Activated CD4-positive, alpha-beta T cell treated with anti-CD3 and anti-CD28 coated beads, Interleukin-2, amount 10 ng/mL, durations not matched to agents 7 days and 5 days (primary cell): ENCODE results near the gene BCAN. TPM values are rescaled to one million over a fixed set of nuclear protein-coding genes. Genes with fewer than 3 reads are reported as not detected.

Experiments used
- CTCF ChIA-PET: fragments of 350-600 bp; sonication (Branson Sonifier 250); formaldehyde crosslinking; loops from one replicate; lab custom pipeline; 2021; ENCODE audit warnings: antibody characterized with exemption; lab: Charles Lee
- POLR2A ChIA-PET: fragments of 350-600 bp; sonication (Branson Sonifier 250); formaldehyde crosslinking; loops from one replicate; lab custom pipeline; 2021; ENCODE audit warnings: antibody characterized with exemption; lab: Charles Lee
- DNase-seq: peaks from one replicate; pipeline ENCODE4 v3.0.0-alpha.2; 2020
- H3K27ac Mint-ChIP-seq: one replicate; pipeline ENCODE4 v1.8.0; 2021; ENCODE audit warnings: mild to moderate bottlenecking, moderate library complexity, mixed read lengths
- H3K27me3 Mint-ChIP-seq: one replicate; pipeline ENCODE4 v1.8.0; 2021; ENCODE audit warnings: mixed read lengths
- H3K36me3 Mint-ChIP-seq: one replicate; pipeline ENCODE4 v1.8.0; 2021; ENCODE audit warnings: low read depth, mixed read lengths
- H3K4me1 Mint-ChIP-seq: one replicate; pipeline ENCODE4 v1.8.0; 2021; ENCODE audit warnings: mixed read lengths
- H3K4me3 Mint-ChIP-seq: one replicate; pipeline ENCODE4 v1.8.0; 2021; ENCODE audit warnings: mild to moderate bottlenecking, moderate library complexity, mixed read lengths
- H3K9me3 Mint-ChIP-seq: one replicate; pipeline ENCODE4 v1.8.0; 2021; ENCODE audit warnings: mixed read lengths
- total RNA-seq, 2 experiments: library from RNA; stranded (reverse); gene quantifications; one replicate each; pipeline ENCODE4 v1.2.3, GENCODE V29; 2021

Gene BCAN, protein sequence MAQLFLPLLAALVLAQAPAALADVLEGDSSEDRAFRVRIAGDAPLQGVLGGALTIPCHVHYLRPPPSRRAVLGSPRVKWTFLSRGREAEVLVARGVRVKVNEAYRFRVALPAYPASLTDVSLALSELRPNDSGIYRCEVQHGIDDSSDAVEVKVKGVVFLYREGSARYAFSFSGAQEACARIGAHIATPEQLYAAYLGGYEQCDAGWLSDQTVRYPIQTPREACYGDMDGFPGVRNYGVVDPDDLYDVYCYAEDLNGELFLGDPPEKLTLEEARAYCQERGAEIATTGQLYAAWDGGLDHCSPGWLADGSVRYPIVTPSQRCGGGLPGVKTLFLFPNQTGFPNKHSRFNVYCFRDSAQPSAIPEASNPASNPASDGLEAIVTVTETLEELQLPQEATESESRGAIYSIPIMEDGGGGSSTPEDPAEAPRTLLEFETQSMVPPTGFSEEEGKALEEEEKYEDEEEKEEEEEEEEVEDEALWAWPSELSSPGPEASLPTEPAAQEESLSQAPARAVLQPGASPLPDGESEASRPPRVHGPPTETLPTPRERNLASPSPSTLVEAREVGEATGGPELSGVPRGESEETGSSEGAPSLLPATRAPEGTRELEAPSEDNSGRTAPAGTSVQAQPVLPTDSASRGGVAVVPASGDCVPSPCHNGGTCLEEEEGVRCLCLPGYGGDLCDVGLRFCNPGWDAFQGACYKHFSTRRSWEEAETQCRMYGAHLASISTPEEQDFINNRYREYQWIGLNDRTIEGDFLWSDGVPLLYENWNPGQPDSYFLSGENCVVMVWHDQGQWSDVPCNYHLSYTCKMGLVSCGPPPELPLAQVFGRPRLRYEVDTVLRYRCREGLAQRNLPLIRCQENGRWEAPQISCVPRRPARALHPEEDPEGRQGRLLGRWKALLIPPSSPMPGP
- total RNA-seq: not detected

DNA sequence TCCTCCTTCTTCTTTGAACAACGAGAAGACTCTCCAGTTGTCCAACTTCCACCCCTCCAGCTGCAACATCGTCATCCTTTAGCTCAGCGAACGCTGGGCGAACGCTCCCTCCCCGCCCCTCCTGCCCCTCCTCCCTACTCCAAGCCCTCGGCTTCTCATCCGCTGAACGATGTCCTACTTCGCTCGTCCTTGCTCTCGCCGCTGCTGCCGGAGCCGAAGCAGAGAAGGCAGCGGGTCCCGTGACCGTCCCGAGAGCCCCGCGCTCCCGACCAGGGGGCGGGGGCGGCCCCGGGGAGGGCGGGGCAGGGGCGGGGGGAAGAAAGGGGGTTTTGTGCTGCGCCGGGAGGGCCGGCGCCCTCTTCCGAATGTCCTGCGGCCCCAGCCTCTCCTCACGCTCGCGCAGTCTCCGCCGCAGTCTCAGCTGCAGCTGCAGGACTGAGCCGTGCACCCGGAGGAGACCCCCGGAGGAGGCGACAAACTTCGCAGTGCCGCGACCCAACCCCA lies at the start of gene BCAN:
TSS of gene BCAN (plus strand) at position 357 of the 504 bp plus-strand sequence. CDS start 3,938 bp downstream, outside the sequence.
- no peaks in the 10 kb centered on the region for H3K36me3 Mint-ChIP-seq
- CTCF ChIA-PET: interaction anchor here (0.8 to 3.5 kb wide), 9 partner anchors 11 to 256 kb away, joined by 3 to 20 read pairs (median 4); no protein-coding TSS in a partner anchor
- H3K9me3 Mint-ChIP-seq: no peaks in the 10 kb centered on the region
- peaks cover 77% of the 10 kb centered on the region for H3K27me3 Mint-ChIP-seq
- POLR2A ChIA-PET: interaction anchor here (0.5 kb wide), 1 partner anchor 9 kb away, joined by 3 read pairs; no protein-coding TSS in a partner anchor
- H3K4me1 Mint-ChIP-seq: peaks cover 33% of the 10 kb centered on the region
- no peak for DNase-seq
- H3K4me3 Mint-ChIP-seq: peak within 1 kb of the TSS; percentile 3
- H3K27ac Mint-ChIP-seq: no peak within 1 kb of the TSS

GRCh38 chr1:156592158-156592909 lies 49.6 kb upstream of the BCAN start:
- Mint-ChIP-seq H3K27me3 (no peaks in the 10 kb centered on the region), H3K36me3 (peaks cover 19% of the 10 kb centered on the region), H3K9me3 (no peaks in the 10 kb centered on the region), H3K4me1 (peaks cover 25% of the 10 kb centered on the region), H3K27ac (peak overlapping the region; percentile 78), H3K4me3 (peak overlapping the region; percentile 78)
- no peak for DNase-seq
- CTCF ChIA-PET: interaction anchor here (0.6 to 1.7 kb wide), 10 partner anchors 10 to 146 kb away, joined by 3 to 7 read pairs (median 4); partner anchors contain the start of genes MEF2D and TTC24
- POLR2A ChIA-PET: no interaction called here

- no peak for DNase-seq
- POLR2A ChIA-PET: no interaction called here
- Mint-ChIP-seq H3K4me3 (peak overlapping the region; percentile 78), H3K36me3 (peaks cover 21% of the 10 kb centered on the region), H3K4me1 (peaks cover 25% of the 10 kb centered on the region), H3K27ac (peak overlapping the region; percentile 10), H3K27me3 (no peaks in the 10 kb centered on the region), H3K9me3 (no peaks in the 10 kb centered on the region)
- CTCF ChIA-PET: interaction anchor here (1.1 to 1.7 kb wide), 6 partner anchors 14 to 207 kb away, joined by 3 to 5 read pairs (median 4); partner anchors contain the start of genes MEF2D and TTC24
Observed at GRCh38 chr1:156592910-156593660, 48.8 kb upstream of the BCAN start.

DNA sequence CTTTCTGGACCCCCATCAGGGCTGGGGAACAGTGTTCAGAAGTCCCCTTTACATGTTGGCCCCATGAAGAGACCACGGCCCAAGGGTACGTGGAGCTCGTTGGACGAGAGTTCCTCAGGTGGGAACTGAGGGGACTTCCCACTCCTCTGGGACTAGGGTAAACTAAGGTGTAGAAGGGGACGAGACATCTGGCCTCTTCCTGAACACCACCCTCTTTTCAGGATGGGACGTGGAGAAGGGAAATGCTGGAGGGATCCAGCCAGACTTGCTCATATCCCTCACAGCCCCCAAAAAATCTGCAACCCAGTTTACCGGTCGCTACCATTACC lies 48.3 kb upstream of the BCAN start:
- no peak for DNase-seq
- Mint-ChIP-seq H3K9me3 (no peaks in the 10 kb centered on the region), H3K4me1 (peaks cover 28% of the 10 kb centered on the region), H3K27me3 (no peaks in the 10 kb centered on the region), H3K27ac (no peak overlapping the region), H3K36me3 (peaks cover 24% of the 10 kb centered on the region), H3K4me3 (no peak overlapping the region)
- POLR2A ChIA-PET: no interaction called here
- CTCF ChIA-PET: interaction anchor here (0.9 to 1.7 kb wide), 6 partner anchors 10 to 207 kb away, joined by 3 to 5 read pairs (median 3); partner anchors contain the start of gene MEF2D

- no peak for DNase-seq
- Mint-ChIP-seq H3K27ac (no peak overlapping the region), H3K4me1 (peaks cover 33% of the 10 kb centered on the region), H3K27me3 (no peaks in the 10 kb centered on the region), H3K36me3 (peaks cover 28% of the 10 kb centered on the region), H3K4me3 (no peak overlapping the region), H3K9me3 (no peaks in the 10 kb centered on the region)
- CTCF ChIA-PET: interaction anchor here (0.7 to 1.7 kb wide), 7 partner anchors 9 to 208 kb away, joined by 3 to 5 read pairs (median 3); partner anchors contain the start of gene MEF2D
- POLR2A ChIA-PET: no interaction called here
Observed at GRCh38 chr1:156594190-156594589, 47.7 kb upstream of the BCAN start.

GRCh38 chr1:156595016-156595415 lies 46.9 kb upstream of the BCAN start:
- Mint-ChIP-seq H3K27me3 (no peaks in the 10 kb centered on the region), H3K36me3 (peaks cover 28% of the 10 kb centered on the region), H3K9me3 (no peaks in the 10 kb centered on the region), H3K27ac (no peak overlapping the region), H3K4me1 (peaks cover 40% of the 10 kb centered on the region), H3K4me3 (no peak overlapping the region)
- ChIA-PET CTCF (interaction anchor here (1.5 kb wide), 1 partner anchor 209 kb away, joined by 3 read pairs; no protein-coding TSS in a partner anchor), POLR2A (no interaction called here)
- DNase-seq: no peak

DNA sequence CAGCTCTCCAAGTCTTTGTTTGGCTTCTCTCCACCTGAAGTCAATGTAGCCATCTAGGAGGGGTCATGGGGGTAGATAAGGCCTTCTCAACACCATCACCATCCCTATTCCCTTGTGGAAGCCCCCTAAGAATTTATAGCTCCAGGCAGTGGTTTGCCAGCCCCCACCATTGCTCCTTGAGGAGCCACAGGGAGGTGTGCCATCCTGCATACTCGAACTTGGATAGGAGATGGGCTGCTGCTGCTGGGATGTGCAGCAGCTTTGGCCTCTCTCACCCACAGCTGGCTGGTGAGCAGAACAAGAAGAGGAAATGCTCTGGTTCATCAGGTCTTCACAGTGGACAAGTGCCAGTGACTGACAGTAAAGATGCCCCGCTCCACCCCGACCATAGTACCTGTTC lies 45.5 kb upstream of the BCAN start:
- Mint-ChIP-seq H3K9me3 (no peaks in the 10 kb centered on the region), H3K27ac (no peak overlapping the region), H3K4me1 (peaks cover 38% of the 10 kb centered on the region), H3K27me3 (no peaks in the 10 kb centered on the region), H3K4me3 (no peak overlapping the region), H3K36me3 (peaks cover 29% of the 10 kb centered on the region)
- POLR2A ChIA-PET: no interaction called here
- no peak for DNase-seq
- CTCF ChIA-PET: interaction anchor here (0.6 to 1.3 kb wide), 2 partner anchors 12 to 24 kb away, joined by 3 to 6 read pairs; no protein-coding TSS in a partner anchor

DNA sequence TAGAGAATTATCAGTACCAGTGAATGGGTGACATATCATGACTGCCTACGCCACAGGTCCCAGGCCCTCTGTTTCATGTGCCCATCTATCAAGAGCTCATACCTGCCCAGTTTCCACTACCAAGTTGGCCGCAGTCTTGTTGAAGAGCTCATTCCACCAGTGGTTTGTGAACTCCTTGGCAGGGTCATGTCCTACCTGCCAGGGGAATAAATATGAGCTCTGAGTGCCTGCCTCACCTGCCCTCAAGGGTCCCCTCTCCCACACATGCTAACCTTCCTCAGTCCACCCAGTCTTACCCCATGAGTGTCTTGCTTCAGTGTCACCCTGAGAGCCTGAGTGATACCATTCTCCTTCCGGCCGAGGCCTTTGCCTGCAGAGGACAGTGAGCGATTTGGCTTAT lies 43.8 kb upstream of the BCAN start:
- Mint-ChIP-seq H3K36me3 (peaks cover 25% of the 10 kb centered on the region), H3K27ac (no peak overlapping the region), H3K9me3 (no peaks in the 10 kb centered on the region), H3K4me3 (no peak overlapping the region), H3K4me1 (peaks cover 41% of the 10 kb centered on the region), H3K27me3 (no peaks in the 10 kb centered on the region)
- POLR2A ChIA-PET: no interaction called here
- CTCF ChIA-PET: interaction anchor here (0.6 to 2.4 kb wide), 3 partner anchors 22 to 117 kb away, joined by 3 to 5 read pairs (median 4); no protein-coding TSS in a partner anchor
- DNase-seq: no peak

DNA sequence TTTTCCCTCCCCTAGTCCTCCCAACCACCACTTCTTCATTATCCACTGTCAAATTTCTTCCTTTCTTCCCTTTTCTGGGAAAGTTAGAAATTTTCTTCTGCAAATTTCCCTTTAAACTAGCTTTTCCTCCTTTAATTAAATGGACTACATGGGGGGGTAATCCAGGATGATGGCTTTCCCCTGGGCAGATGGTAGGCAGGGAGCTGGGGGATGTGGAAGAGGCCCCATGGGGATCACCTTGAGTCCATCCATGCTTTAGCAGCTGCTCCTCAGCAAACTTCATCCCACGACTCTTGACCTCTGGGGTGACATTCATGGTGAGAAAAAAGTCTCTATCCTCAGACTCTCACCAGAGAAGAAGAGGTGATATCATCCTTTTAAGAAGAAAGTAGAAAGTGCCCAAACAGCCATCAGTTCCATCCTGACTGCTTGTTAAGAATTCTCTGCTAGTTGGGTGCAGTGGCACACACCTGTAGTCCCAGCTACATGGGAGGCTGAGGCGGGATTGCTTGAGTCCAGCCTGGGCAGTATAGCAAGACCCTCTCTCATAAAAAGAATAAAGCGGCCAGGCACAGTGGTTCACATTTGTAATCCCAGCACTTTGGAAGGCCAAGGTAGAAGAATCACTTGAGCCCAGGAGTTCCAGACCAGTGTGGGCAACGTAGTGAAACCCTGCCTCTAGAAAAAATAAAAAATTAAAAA lies 43.0 kb upstream of the BCAN start:
- Mint-ChIP-seq H3K4me1 (peaks cover 39% of the 10 kb centered on the region), H3K4me3 (no peak overlapping the region), H3K36me3 (peaks cover 25% of the 10 kb centered on the region), H3K27ac (no peak overlapping the region), H3K9me3 (no peaks in the 10 kb centered on the region), H3K27me3 (no peaks in the 10 kb centered on the region)
- ChIA-PET CTCF (interaction anchor here (0.6 to 2.4 kb wide), 5 partner anchors 10 to 153 kb away, joined by 3 to 9 read pairs (median 4); no protein-coding TSS in a partner anchor), POLR2A (no interaction called here)
- DNase-seq: no peak

- Mint-ChIP-seq H3K36me3 (peaks cover 24% of the 10 kb centered on the region), H3K4me1 (peaks cover 39% of the 10 kb centered on the region), H3K27me3 (no peaks in the 10 kb centered on the region), H3K27ac (no peak overlapping the region), H3K4me3 (peak overlapping the region; percentile 96), H3K9me3 (no peaks in the 10 kb centered on the region)
- DNase-seq: no peak
- ChIA-PET POLR2A (interaction anchor here (0.5 kb wide), 1 partner anchor 22 kb away, joined by 3 read pairs; no protein-coding TSS in a partner anchor), CTCF (interaction anchor here (0.6 to 2.4 kb wide), 6 partner anchors 11 to 154 kb away, joined by 3 to 9 read pairs (median 4); no protein-coding TSS in a partner anchor)
Observed at GRCh38 chr1:156599811-156600210, 42.1 kb upstream of the BCAN start.
